AG04449 (cell line): Measurements from ENCODE around the gene MEIS2.

ENCODE experiments used
- CTCF ChIA-PET: fragments of 350-600 bp; formaldehyde crosslinking; extraction: SDS; loops from one replicate; lab custom pipeline; 2021; ENCODE audit warnings: antibody characterized with exemption; lab: Yijun Ruan, JAX
- POLR2A ChIA-PET: fragments of 400-600, 350-600 bp; formaldehyde crosslinking; extraction: SDS; loops from one replicate; lab custom pipeline; 2020; ENCODE audit warnings: antibody characterized with exemption, inconsistent platforms; lab: Yijun Ruan, JAX
- DNase-seq: peaks from one replicate; pipeline ENCODE4 v3.0.0-alpha.2; 2010; ENCODE audit warnings: low read depth, low spot score
- H3K4me3 ChIP-seq: 2 replicates; pipeline ENCODE4 v1.5.1; 2011; ENCODE audit warnings: low read depth, mild to moderate bottlenecking, control low read depth, low read length
- CTCF ChIP-seq: IDR thresholded peaks from one replicate; pipeline ENCODE4 v1.5.1; 2011; ENCODE audit warnings: mild to moderate bottlenecking, moderate library complexity, low read length, control low read depth, inconsistent platforms; ENCODE audit not compliant: insufficient read depth; ENCODE audit errors: missing control alignments

Gene MEIS2

GRCh38 chr15:37138591-37139215 is 38.4 kb upstream of the MEIS2 start:
- TF ChIP-seq CTCF = no peak
- no peak for DNase-seq
- H3K4me3 ChIP-seq = no peak overlapping the region
- CTCF ChIA-PET = interaction anchor here (1.3 to 2.0 kb wide), 3 partner anchors 9 to 753 kb away, joined by 3 to 4 read pairs (median 4); no protein-coding TSS in a partner anchor
- POLR2A ChIA-PET = no interaction called here

GRCh38 chr15:37137221-37137620 is 36.9 kb upstream of the MEIS2 start:
- DNase-seq = no peak
- ChIA-PET POLR2A (no interaction called here), CTCF (interaction anchor here (1.0 to 4.1 kb wide), 4 partner anchors 11 to 755 kb away, joined by 3 to 53 read pairs (median 22); no protein-coding TSS in a partner anchor)
- no peak for TF ChIP-seq CTCF
- H3K4me3 ChIP-seq = no peak overlapping the region

GRCh38 chr15:37136666-37137065 is 36.3 kb upstream of the MEIS2 start:
- POLR2A ChIA-PET = no interaction called here
- CTCF ChIA-PET = interaction anchor here (0.6 to 4.1 kb wide), 10 partner anchors 10 to 1618 kb away, joined by 3 to 53 read pairs (median 5); no protein-coding TSS in a partner anchor
- DNase-seq = no peak
- TF ChIP-seq CTCF = no peak
- H3K4me3 ChIP-seq = no peak overlapping the region

- TF ChIP-seq CTCF = no peak
- no peak overlapping the region for H3K4me3 ChIP-seq
- POLR2A ChIA-PET = no interaction called here
- DNase-seq = no peak
- CTCF ChIA-PET = interaction anchor here (0.7 to 5.1 kb wide), 21 partner anchors 9 to 1847 kb away, joined by 3 to 53 read pairs (median 4); no protein-coding TSS in a partner anchor
These were observed 34.9 kb upstream of the MEIS2 start for GRCh38 chr15:37135225-37135624.

GRCh38 chr15:37134699-37135131 is 34.4 kb upstream of the MEIS2 start:
- DNase-seq = no peak
- ChIA-PET POLR2A (no interaction called here), CTCF (interaction anchor here (0.7 to 5.1 kb wide), 33 partner anchors 8 to 1845 kb away, joined by 3 to 53 read pairs (median 5); no protein-coding TSS in a partner anchor)
- H3K4me3 ChIP-seq = no peak overlapping the region
- TF ChIP-seq CTCF = peak; percentile 37

- TF ChIP-seq CTCF = no peak
- POLR2A ChIA-PET = no interaction called here
- no peak overlapping the region for H3K4me3 ChIP-seq
- CTCF ChIA-PET = interaction anchor here (0.5 to 5.1 kb wide), 43 partner anchors 9 to 1846 kb away, joined by 3 to 53 read pairs (median 4); no protein-coding TSS in a partner anchor
- DNase-seq = no peak
These were observed 33.9 kb upstream of the MEIS2 start for GRCh38 chr15:37134244-37134643.
